GM23338 (cell line): ENCODE measurements around the gene CMPK2. TPM values are rescaled to one million over a fixed set of nuclear protein-coding genes. Genes with fewer than 3 reads are reported as not detected.

Source experiments
- ATAC-seq: fragments of 200-7000 bp; cut with Tn5 transposase; 3 replicates; pipeline ENCODE4 v1.9.1; 2020
- DNase-seq: peaks from one replicate; pipeline ENCODE4 v3.0.0-alpha.2; 2015; ENCODE audit warnings: low spot score
- H2AFZ ChIP-seq: fragments of 200-600 bp; sonication (generic); 2 replicates; pipeline ENCODE4 v1.8.0; 2016; ENCODE audit warnings: antibody characterized with exemption, mild to moderate bottlenecking, moderate library complexity
- H3F3A ChIP-seq: fragments of 200-600 bp; sonication (generic); replicated peaks from 2 replicates; pipeline ENCODE4 v1.8.0; 2017; ENCODE audit warnings: antibody characterized with exemption, mixed run types, low read depth
- H3K27ac ChIP-seq: fragments of 200-600 bp; sonication (generic); 2 replicates; pipeline ENCODE4 v1.6.1; 2016; ENCODE audit warnings: low read depth
- H3K27me3 ChIP-seq: fragments of 200-600 bp; sonication (generic); 2 replicates; pipeline ENCODE4 v1.8.0; 2016; ENCODE audit warnings: mild to moderate bottlenecking, mixed run types, moderate library complexity; ENCODE audit not compliant: insufficient read depth
- H3K36me3 ChIP-seq: fragments of 200-600 bp; sonication (generic); 2 replicates; pipeline ENCODE4 v1.8.0; 2016; ENCODE audit warnings: mild to moderate bottlenecking; ENCODE audit not compliant: insufficient read depth
- H3K4me1 ChIP-seq: fragments of 200-600 bp; sonication (generic); 2 replicates; pipeline ENCODE4 v1.8.0; 2016; ENCODE audit warnings: mild to moderate bottlenecking, moderate library complexity; ENCODE audit not compliant: insufficient read depth
- H3K4me2 ChIP-seq: fragments of 200-600 bp; sonication (generic); 2 replicates; pipeline ENCODE4 v1.7.1; 2017; ENCODE audit warnings: mixed run types
- H3K4me3 ChIP-seq: fragments of 200-600 bp; sonication (generic); 2 replicates; pipeline ENCODE4 v1.6.1; 2016; ENCODE audit warnings: mixed run types
- H3K79me2 ChIP-seq: fragments of 200-600 bp; sonication (generic); replicated peaks from 2 replicates; pipeline ENCODE4 v1.8.0; 2017; ENCODE audit warnings: mild to moderate bottlenecking; ENCODE audit not compliant: insufficient read depth
- H3K9me2 ChIP-seq: fragments of 200-600 bp; sonication (generic); 2 replicates; pipeline ENCODE4 v1.8.0; 2017; ENCODE audit not compliant: insufficient read depth
- H4K20me1 ChIP-seq: fragments of 200-600 bp; sonication (generic); replicated peaks from 2 replicates; pipeline ENCODE4 v1.8.0; 2017; ENCODE audit warnings: mild to moderate bottlenecking; ENCODE audit not compliant: insufficient read depth
- H3K27ac Mint-ChIP-seq: 2 replicates; pipeline ENCODE4 v1.8.0; 2020; ENCODE audit warnings: inconsistent platforms, mild to moderate bottlenecking, moderate library complexity, mixed read lengths
- H3K27me3 Mint-ChIP-seq: 3 replicates; pipeline ENCODE4 v1.8.0; 2022; ENCODE audit warnings: low read depth, mild to moderate bottlenecking, moderate library complexity, mixed read lengths, inconsistent platforms; ENCODE audit not compliant: insufficient read depth, poor library complexity
- H3K36me3 Mint-ChIP-seq: 3 replicates; pipeline ENCODE4 v1.8.0; 2021; ENCODE audit warnings: low read depth, mild to moderate bottlenecking, inconsistent platforms, moderate library complexity, mixed read lengths
- H3K4me1 Mint-ChIP-seq: 3 replicates; pipeline ENCODE4 v1.8.0; 2020; ENCODE audit warnings: mild to moderate bottlenecking, inconsistent platforms, mixed read lengths
- H3K4me3 Mint-ChIP-seq: 3 replicates; pipeline ENCODE4 v1.8.0; 2021; ENCODE audit warnings: moderate library complexity, mild to moderate bottlenecking, inconsistent platforms, mixed read lengths
- H3K9me3 Mint-ChIP-seq: 3 replicates; pipeline ENCODE4 v1.8.0; 2020; ENCODE audit warnings: moderate library complexity, mild to moderate bottlenecking, inconsistent platforms, mixed read lengths
- EZH2 ChIP-seq: fragments of 200-600 bp; sonication (generic); IDR thresholded peaks from one replicate; pipeline ENCODE4 v1.8.0; 2017; ENCODE audit warnings: antibody characterized with exemption, mild to moderate bottlenecking, low read depth; ENCODE audit not compliant: unreplicated experiment
- EZH2phosphoT487 ChIP-seq: fragments of 200-600 bp; sonication (generic); IDR thresholded peaks from one replicate; pipeline ENCODE4 v1.8.1; 2018; ENCODE audit warnings: antibody characterized with exemption; ENCODE audit not compliant: unreplicated experiment
- JUNB ChIP-seq: IDR thresholded peaks from one replicate; pipeline ENCODE4 v1.6.1; 2016; ENCODE audit warnings: antibody characterized with exemption; ENCODE audit not compliant: unreplicated experiment
- NANOG ChIP-seq: IDR thresholded peaks from 2 replicates; pipeline ENCODE4 v1.6.1; 2016; ENCODE audit warnings: antibody characterized with exemption, borderline replicate concordance
- POLR2AphosphoS5 ChIP-seq: IDR thresholded peaks from 2 replicates; pipeline ENCODE4 v1.6.1; 2016; ENCODE audit warnings: antibody characterized with exemption, low read depth
- ZNF114 ChIP-seq: fragments of 250-450 bp; sonication (Bioruptor Pico); IDR thresholded peaks from 2 replicates; pipeline ENCODE4 v1.5.0; 2020; ENCODE audit warnings: mild to moderate bottlenecking, moderate library complexity
- ZNF331 ChIP-seq: fragments of 250-450 bp; sonication (Bioruptor Pico); IDR thresholded peaks from 2 replicates; pipeline ENCODE4 v1.5.0; 2020; ENCODE audit warnings: low read depth, mild to moderate bottlenecking, moderate library complexity
- polyA plus RNA-seq: library from polyadenylated mRNA; unstranded; fragments of >200 nt; fragmentation: Nextera tagmentation; extraction: Ambion mirVana; gene quantifications from 2 replicates; pipeline ENCODE4 v1.2.1, GENCODE V29; 2016
- total RNA-seq: library from RNA; depleted of rRNA; stranded (reverse); fragments of >200 nt; shearing (Covaris generic); gene quantifications from 2 replicates; pipeline ENCODE4 v1.2.3, GENCODE V29; 2014
- TF ChIP-seq, protein P1 (sequence below), 2 experiments: fragments of 200-600 bp in 1 of 2; sonication (generic) in 1 of 2; conservative IDR thresholded peaks; 2 replicates each; pipeline versions ENCODE4 v1.5.1 to v1.6.1; 2016 to 2017; ENCODE audit warnings: antibody characterized with exemption in 2 of 2, low read depth in 2 of 2, mild to moderate bottlenecking in 2 of 2, moderate library complexity in 1 of 2
- TF ChIP-seq, protein P2 (sequence below): IDR thresholded peaks from one replicate; pipeline ENCODE4 v1.6.1; 2018; ENCODE audit warnings: antibody characterized with exemption; ENCODE audit not compliant: unreplicated experiment
- TF ChIP-seq, protein P3 (sequence below): IDR thresholded peaks from 2 replicates; pipeline ENCODE4 v1.6.1; 2016; ENCODE audit warnings: antibody characterized with exemption
- TF ChIP-seq, protein P4 (sequence below): fragments of 250-450 bp; sonication (Bioruptor Pico); IDR thresholded peaks from 2 replicates; pipeline ENCODE4 v1.5.0; 2020; ENCODE audit warnings: mild to moderate bottlenecking, moderate library complexity

CMPK2 gene
- total and polyA plus RNA-seq, 2 experiments from 2014 or later, result 0.13 to 0.56 TPM

DNA sequence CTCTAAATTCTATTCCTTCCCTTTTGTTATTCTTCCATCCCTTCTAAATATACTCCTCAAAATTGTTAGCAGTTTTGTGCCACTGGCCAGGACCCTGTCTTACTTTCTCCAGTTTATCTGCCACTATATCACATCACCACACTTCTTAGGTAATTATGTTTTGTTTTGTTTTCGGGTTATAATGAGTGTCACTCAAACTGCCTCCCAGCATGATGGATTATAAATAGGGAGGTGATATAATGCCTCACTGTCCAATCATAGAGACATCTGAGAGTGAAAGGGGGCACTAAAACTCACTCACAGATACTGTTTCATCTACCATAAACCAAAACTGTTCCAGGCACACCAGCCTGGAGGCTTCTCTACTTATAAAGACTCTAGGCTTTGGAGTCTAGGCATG, 15.3 kb upstream of the CMPK2 start (continued):
- TF ChIP-seq POLR2AphosphoS5, result no peak
- TF ChIP-seq, protein P1, sequence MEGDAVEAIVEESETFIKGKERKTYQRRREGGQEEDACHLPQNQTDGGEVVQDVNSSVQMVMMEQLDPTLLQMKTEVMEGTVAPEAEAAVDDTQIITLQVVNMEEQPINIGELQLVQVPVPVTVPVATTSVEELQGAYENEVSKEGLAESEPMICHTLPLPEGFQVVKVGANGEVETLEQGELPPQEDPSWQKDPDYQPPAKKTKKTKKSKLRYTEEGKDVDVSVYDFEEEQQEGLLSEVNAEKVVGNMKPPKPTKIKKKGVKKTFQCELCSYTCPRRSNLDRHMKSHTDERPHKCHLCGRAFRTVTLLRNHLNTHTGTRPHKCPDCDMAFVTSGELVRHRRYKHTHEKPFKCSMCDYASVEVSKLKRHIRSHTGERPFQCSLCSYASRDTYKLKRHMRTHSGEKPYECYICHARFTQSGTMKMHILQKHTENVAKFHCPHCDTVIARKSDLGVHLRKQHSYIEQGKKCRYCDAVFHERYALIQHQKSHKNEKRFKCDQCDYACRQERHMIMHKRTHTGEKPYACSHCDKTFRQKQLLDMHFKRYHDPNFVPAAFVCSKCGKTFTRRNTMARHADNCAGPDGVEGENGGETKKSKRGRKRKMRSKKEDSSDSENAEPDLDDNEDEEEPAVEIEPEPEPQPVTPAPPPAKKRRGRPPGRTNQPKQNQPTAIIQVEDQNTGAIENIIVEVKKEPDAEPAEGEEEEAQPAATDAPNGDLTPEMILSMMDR (conservative IDR thresholded peaks at IDR 0.05; ENCODE audit: low read depth in 2 of 2), result no peak

DNA sequence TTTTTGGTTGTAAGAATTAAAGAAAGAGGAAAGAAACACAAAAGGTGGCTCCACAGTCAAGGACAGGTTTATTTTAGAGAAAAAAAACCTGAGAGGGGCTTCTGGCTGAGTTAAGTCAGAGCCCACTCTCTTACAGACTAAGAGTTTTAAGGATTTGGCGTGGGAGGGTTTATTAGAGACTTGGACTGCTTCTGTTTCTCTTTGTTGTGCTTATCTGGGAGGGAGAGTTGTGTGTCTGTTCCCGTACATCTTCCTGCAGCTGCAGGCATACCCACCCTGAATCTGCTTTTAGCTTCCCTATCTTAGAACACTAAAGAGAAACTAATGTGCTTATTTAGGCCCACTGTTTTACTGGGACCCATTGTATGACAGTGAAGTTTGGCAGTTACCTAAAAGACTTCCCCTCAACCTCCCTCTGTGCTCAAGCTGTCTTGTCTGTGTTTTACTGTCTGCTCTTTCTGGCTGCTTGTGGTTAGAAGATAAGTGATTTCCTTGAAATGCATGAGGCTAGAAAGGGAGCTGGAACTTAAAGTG, 14.6 kb upstream of the CMPK2 start:
- no peaks in the 10 kb centered on the region for H4K20me1 ChIP-seq
- H3K4me1 Mint-ChIP-seq, result no peaks in the 10 kb centered on the region
- ATAC-seq (no peak), DNase-seq (no peak)
- no peak overlapping the region for H2AFZ ChIP-seq
- H3K27me3 ChIP-seq, result no peaks in the 10 kb centered on the region
- H3K9me3 Mint-ChIP-seq, result peaks cover 47% of the 10 kb centered on the region
- no peaks in the 10 kb centered on the region for H3K36me3 ChIP-seq
- no peaks in the 10 kb centered on the region for H3K4me1 ChIP-seq
- H3K79me2 ChIP-seq, result no peaks in the 10 kb centered on the region
- H3K27ac ChIP-seq, result no peak overlapping the region
- no peaks in the 10 kb centered on the region for H3K27me3 Mint-ChIP-seq
- H3K4me3 Mint-ChIP-seq, result no peak overlapping the region
- H3K9me2 ChIP-seq, result no peaks in the 10 kb centered on the region
- no peak overlapping the region for H3K4me2 ChIP-seq
- H3K36me3 Mint-ChIP-seq, result peaks cover 9% of the 10 kb centered on the region; the same call in 1 of the 3 replicates
- H3K4me3 ChIP-seq, result no peak overlapping the region
- no peaks in the 10 kb centered on the region for H3F3A ChIP-seq
- no peak overlapping the region for H3K27ac Mint-ChIP-seq
- no peak for TF ChIP-seq ZNF114
- TF ChIP-seq JUNB, result no peak
- TF ChIP-seq, protein P2, sequence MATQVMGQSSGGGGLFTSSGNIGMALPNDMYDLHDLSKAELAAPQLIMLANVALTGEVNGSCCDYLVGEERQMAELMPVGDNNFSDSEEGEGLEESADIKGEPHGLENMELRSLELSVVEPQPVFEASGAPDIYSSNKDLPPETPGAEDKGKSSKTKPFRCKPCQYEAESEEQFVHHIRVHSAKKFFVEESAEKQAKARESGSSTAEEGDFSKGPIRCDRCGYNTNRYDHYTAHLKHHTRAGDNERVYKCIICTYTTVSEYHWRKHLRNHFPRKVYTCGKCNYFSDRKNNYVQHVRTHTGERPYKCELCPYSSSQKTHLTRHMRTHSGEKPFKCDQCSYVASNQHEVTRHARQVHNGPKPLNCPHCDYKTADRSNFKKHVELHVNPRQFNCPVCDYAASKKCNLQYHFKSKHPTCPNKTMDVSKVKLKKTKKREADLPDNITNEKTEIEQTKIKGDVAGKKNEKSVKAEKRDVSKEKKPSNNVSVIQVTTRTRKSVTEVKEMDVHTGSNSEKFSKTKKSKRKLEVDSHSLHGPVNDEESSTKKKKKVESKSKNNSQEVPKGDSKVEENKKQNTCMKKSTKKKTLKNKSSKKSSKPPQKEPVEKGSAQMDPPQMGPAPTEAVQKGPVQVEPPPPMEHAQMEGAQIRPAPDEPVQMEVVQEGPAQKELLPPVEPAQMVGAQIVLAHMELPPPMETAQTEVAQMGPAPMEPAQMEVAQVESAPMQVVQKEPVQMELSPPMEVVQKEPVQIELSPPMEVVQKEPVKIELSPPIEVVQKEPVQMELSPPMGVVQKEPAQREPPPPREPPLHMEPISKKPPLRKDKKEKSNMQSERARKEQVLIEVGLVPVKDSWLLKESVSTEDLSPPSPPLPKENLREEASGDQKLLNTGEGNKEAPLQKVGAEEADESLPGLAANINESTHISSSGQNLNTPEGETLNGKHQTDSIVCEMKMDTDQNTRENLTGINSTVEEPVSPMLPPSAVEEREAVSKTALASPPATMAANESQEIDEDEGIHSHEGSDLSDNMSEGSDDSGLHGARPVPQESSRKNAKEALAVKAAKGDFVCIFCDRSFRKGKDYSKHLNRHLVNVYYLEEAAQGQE, result no peak
- TF ChIP-seq EZH2phosphoT487, result no peak
- no peak for TF ChIP-seq EZH2
- no peak for TF ChIP-seq NANOG
- no peak for TF ChIP-seq ZNF331 (CRISPR knock-in tag)
- TF ChIP-seq, protein P3, sequence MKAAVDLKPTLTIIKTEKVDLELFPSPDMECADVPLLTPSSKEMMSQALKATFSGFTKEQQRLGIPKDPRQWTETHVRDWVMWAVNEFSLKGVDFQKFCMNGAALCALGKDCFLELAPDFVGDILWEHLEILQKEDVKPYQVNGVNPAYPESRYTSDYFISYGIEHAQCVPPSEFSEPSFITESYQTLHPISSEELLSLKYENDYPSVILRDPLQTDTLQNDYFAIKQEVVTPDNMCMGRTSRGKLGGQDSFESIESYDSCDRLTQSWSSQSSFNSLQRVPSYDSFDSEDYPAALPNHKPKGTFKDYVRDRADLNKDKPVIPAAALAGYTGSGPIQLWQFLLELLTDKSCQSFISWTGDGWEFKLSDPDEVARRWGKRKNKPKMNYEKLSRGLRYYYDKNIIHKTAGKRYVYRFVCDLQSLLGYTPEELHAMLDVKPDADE, result no peak
- TF ChIP-seq, protein P4, sequence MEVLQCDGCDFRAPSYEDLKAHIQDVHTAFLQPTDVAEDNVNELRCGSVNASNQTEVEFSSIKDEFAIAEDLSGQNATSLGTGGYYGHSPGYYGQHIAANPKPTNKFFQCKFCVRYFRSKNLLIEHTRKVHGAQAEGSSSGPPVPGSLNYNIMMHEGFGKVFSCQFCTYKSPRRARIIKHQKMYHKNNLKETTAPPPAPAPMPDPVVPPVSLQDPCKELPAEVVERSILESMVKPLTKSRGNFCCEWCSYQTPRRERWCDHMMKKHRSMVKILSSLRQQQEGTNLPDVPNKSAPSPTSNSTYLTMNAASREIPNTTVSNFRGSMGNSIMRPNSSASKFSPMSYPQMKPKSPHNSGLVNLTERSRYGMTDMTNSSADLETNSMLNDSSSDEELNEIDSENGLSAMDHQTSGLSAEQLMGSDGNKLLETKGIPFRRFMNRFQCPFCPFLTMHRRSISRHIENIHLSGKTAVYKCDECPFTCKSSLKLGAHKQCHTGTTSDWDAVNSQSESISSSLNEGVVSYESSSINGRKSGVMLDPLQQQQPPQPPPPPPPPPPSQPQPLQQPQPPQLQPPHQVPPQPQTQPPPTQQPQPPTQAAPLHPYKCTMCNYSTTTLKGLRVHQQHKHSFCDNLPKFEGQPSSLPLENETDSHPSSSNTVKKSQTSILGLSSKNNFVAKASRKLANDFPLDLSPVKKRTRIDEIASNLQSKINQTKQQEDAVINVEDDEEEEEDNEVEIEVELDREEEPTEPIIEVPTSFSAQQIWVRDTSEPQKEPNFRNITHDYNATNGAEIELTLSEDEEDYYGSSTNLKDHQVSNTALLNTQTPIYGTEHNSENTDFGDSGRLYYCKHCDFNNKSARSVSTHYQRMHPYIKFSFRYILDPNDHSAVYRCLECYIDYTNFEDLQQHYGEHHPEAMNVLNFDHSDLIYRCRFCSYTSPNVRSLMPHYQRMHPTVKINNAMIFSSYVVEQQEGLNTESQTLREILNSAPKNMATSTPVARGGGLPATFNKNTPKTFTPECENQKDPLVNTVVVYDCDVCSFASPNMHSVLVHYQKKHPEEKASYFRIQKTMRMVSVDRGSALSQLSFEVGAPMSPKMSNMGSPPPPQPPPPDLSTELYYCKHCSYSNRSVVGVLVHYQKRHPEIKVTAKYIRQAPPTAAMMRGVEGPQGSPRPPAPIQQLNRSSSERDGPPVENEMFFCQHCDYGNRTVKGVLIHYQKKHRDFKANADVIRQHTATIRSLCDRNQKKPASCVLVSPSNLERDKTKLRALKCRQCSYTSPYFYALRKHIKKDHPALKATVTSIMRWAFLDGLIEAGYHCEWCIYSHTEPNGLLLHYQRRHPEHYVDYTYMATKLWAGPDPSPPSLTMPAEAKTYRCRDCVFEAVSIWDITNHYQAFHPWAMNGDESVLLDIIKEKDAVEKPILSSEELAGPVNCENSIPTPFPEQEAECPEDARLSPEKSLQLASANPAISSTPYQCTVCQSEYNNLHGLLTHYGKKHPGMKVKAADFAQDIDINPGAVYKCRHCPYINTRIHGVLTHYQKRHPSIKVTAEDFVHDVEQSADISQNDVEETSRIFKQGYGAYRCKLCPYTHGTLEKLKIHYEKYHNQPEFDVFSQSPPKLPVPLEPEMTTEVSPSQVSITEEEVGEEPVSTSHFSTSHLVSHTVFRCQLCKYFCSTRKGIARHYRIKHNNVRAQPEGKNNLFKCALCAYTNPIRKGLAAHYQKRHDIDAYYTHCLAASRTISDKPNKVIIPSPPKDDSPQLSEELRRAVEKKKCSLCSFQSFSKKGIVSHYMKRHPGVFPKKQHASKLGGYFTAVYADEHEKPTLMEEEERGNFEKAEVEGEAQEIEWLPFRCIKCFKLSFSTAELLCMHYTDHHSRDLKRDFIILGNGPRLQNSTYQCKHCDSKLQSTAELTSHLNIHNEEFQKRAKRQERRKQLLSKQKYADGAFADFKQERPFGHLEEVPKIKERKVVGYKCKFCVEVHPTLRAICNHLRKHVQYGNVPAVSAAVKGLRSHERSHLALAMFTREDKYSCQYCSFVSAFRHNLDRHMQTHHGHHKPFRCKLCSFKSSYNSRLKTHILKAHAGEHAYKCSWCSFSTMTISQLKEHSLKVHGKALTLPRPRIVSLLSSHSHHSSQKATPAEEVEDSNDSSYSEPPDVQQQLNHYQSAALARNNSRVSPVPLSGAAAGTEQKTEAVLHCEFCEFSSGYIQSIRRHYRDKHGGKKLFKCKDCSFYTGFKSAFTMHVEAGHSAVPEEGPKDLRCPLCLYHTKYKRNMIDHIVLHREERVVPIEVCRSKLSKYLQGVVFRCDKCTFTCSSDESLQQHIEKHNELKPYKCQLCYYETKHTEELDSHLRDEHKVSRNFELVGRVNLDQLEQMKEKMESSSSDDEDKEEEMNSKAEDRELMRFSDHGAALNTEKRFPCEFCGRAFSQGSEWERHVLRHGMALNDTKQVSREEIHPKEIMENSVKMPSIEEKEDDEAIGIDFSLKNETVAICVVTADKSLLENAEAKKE (CRISPR knock-in tag), result no peak
